ENCODE data around the gene IBTK.
"Not testable (repeated sequence)": the region's sequence is repeated elsewhere in the genome, so short reads cannot be mapped to it uniquely, and the experiment has no call there.

Gene IBTK, protein sequence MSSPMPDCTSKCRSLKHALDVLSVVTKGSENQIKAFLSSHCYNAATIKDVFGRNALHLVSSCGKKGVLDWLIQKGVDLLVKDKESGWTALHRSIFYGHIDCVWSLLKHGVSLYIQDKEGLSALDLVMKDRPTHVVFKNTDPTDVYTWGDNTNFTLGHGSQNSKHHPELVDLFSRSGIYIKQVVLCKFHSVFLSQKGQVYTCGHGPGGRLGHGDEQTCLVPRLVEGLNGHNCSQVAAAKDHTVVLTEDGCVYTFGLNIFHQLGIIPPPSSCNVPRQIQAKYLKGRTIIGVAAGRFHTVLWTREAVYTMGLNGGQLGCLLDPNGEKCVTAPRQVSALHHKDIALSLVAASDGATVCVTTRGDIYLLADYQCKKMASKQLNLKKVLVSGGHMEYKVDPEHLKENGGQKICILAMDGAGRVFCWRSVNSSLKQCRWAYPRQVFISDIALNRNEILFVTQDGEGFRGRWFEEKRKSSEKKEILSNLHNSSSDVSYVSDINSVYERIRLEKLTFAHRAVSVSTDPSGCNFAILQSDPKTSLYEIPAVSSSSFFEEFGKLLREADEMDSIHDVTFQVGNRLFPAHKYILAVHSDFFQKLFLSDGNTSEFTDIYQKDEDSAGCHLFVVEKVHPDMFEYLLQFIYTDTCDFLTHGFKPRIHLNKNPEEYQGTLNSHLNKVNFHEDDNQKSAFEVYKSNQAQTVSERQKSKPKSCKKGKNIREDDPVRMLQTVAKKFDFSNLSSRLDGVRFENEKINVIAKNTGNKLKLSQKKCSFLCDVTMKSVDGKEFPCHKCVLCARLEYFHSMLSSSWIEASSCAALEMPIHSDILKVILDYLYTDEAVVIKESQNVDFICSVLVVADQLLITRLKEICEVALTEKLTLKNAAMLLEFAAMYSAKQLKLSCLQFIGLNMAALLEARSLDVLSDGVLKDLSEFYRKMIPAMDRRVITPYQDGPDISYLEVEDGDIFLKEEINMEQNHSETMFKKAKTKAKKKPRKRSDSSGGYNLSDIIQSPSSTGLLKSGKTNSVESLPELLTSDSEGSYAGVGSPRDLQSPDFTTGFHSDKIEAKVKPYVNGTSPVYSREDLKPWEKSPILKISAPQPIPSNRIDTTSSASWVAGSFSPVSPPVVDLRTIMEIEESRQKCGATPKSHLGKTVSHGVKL (N-terminal part only)

DNA sequence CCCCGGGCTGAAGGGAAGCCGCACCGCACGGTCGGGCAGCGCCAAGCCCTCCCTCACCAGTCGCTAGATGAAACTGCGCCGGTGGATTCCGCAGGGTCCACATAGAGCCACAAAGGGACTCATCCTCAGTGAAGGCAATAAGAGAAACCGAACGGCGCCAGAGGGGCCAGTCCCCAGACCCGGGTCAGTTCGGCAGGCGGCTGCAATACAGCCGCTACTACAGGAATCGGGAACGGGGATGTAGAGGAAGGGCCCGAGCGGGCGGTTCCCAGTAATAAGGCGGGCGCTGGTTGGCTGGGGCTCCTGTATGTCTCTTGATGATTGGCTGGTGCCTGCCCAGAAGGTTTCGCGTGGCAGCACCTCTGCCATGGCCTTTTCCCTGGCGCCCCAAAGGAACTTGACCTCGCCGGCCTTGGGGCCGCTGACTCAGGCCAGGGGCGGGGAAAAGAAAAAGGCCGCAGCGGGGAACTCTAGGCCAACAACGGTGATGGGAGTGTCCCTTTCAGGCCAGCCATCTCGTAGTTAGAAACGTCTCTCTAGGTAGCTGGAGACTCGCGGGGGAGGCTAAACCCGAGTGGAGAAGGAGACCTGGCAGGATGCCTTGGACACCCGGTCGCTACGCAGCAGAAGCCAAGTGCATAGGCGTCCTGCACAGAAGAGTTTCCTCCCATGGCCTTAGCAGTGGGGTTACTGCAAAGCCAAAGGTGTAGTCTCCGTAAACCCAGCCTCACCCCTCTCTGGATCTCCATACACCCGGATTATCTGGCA is at the start of gene IBTK:
IBTK (minus strand) TSS at position 240 of the 768 bp plus-strand sequence. CDS start 7,258 bp downstream, outside the sequence.
- TF ChIP-seq CTCF (IDR thresholded peaks at IDR 0.05; ENCODE audit: insufficient read depth, low read length, poor library complexity, severe bottlenecking) (no peak), EZH2phosphoT487 (conservative IDR thresholded peaks at IDR 0.05; ENCODE audit: low read length) (no peak)

GRCh38 chr6:82283771-82284410 is 36.3 kb upstream of the IBTK start:
- TF ChIP-seq EZH2phosphoT487 (conservative IDR thresholded peaks at IDR 0.05; ENCODE audit: low read length) (no peak), CTCF (IDR thresholded peaks at IDR 0.05; ENCODE audit: insufficient read depth, low read length, poor library complexity, severe bottlenecking) (no peak)
- H3K9me2 ChIP-seq (replicated peaks; ENCODE audit: insufficient read depth, low read length), result no peaks in the 10 kb centered on the region

More for the DNA sequence above, at the start of gene IBTK:
- Histone ChIP-seq H3K9ac (ENCODE audit: low read length) (peak within 1 kb of the TSS; percentile 92), H4K20me1 (ENCODE audit: low read depth, low read length) (no peaks in the 10 kb centered on the region), H3F3A (ENCODE audit: insufficient read depth) (no peaks in the 10 kb centered on the region; the same call in 1 of the 2 replicates), H3K36me3 (ENCODE audit: low read length) (0 out of 2 replicates have a peak, but pooled peaks cover 7% of the 10 kb centered on the region), H2AFZ (ENCODE audit: low read depth, low read length, severe bottlenecking) (peak within 1 kb of the TSS; percentile 97), H3K9me2 (replicated peaks; ENCODE audit: insufficient read depth, low read length) (no peaks in the 10 kb centered on the region), H3K79me2 (ENCODE audit: insufficient read depth, low read length) (peaks cover 46% of the 10 kb centered on the region), H3K4me3 (ENCODE audit: insufficient read depth, low read length, poor library complexity, severe bottlenecking) (peak within 1 kb of the TSS; percentile 95), H3K9me3 (ENCODE audit: insufficient read depth, low read length) (no peaks in the 10 kb centered on the region), H3K27ac (ENCODE audit: low read depth, low read length) (peak within 1 kb of the TSS; percentile 56), H3K4me2 (ENCODE audit: low read depth, low read length, poor library complexity, severe bottlenecking) (peak within 1 kb of the TSS; percentile 93), H3K27me3 (ENCODE audit: low read length) (no peaks in the 10 kb centered on the region)

GRCh38 chr6:82281550-82281949 is 34.0 kb upstream of the IBTK start:
- not testable (repeated sequence) for H3F3A ChIP-seq (ENCODE audit: insufficient read depth); H3K4me2 ChIP-seq (ENCODE audit: low read depth, low read length, poor library complexity, severe bottlenecking); H3K9me2 ChIP-seq (replicated peaks; ENCODE audit: insufficient read depth, low read length); H3K27me3 ChIP-seq (ENCODE audit: low read length); H3K9me3 ChIP-seq (ENCODE audit: insufficient read depth, low read length); H4K20me1 ChIP-seq (ENCODE audit: low read depth, low read length); H2AFZ ChIP-seq (ENCODE audit: low read depth, low read length, severe bottlenecking); H3K79me2 ChIP-seq (ENCODE audit: insufficient read depth, low read length); H3K27ac ChIP-seq (ENCODE audit: low read depth, low read length); H3K36me3 ChIP-seq (ENCODE audit: low read length); H3K4me3 ChIP-seq (ENCODE audit: insufficient read depth, low read length, poor library complexity, severe bottlenecking); H3K9ac ChIP-seq (ENCODE audit: low read length)

More at GRCh38 chr6:82283771-82284410, 36.3 kb upstream of the IBTK start:
- H3K36me3 ChIP-seq (ENCODE audit: low read length), result no peaks in the 10 kb centered on the region
- H3K9me3 ChIP-seq (ENCODE audit: insufficient read depth, low read length), result no peaks in the 10 kb centered on the region
- no peaks in the 10 kb centered on the region for H3K27me3 ChIP-seq (ENCODE audit: low read length)
- no peak overlapping the region for H3K4me3 ChIP-seq (ENCODE audit: insufficient read depth, low read length, poor library complexity, severe bottlenecking)
- no peaks in the 10 kb centered on the region for H4K20me1 ChIP-seq (ENCODE audit: low read depth, low read length)
- no peaks in the 10 kb centered on the region for H3K79me2 ChIP-seq (ENCODE audit: insufficient read depth, low read length)
- no peaks in the 10 kb centered on the region for H3F3A ChIP-seq (ENCODE audit: insufficient read depth)
- H2AFZ ChIP-seq (ENCODE audit: low read depth, low read length, severe bottlenecking), result no peak overlapping the region
- H3K4me2 ChIP-seq (ENCODE audit: low read depth, low read length, poor library complexity, severe bottlenecking), result no peak overlapping the region
- H3K9ac ChIP-seq (ENCODE audit: low read length), result no peak overlapping the region
- no peak overlapping the region for H3K27ac ChIP-seq (ENCODE audit: low read depth, low read length)
